Upper lobe of left lung (tissue), 4 donors: Measurements from ENCODE around the gene GALNT13.

Source experiments
- EP300 ChIP-seq, 4 donors: sonication (generic); formaldehyde crosslinking; IDR thresholded peaks; one replicate each; pipeline ENCODE4 v1.5.1; 2017; ENCODE audit warnings: antibody characterized with exemption in 4 of 4, control low read depth in 2 of 4
- POLR2A ChIP-seq, 4 donors: fragments of 450-650 bp; IDR thresholded peaks; one replicate each; pipeline ENCODE4 v1.5.1; 2016 to 2017; ENCODE audit warnings: antibody characterized with exemption in 4 of 4, mild to moderate bottlenecking in 2 of 4
- TF ChIP-seq, protein P1 (sequence below), 6 experiments: fragments of 450-650 bp in 4 of 6; fragments of 200-600 bp in 2 of 6; sonication (generic) in 2 of 6; IDR thresholded peaks; one replicate each; pipeline ENCODE4 v1.5.1; 2016 to 2019; ENCODE audit warnings: antibody characterized with exemption in 6 of 6

DNA sequence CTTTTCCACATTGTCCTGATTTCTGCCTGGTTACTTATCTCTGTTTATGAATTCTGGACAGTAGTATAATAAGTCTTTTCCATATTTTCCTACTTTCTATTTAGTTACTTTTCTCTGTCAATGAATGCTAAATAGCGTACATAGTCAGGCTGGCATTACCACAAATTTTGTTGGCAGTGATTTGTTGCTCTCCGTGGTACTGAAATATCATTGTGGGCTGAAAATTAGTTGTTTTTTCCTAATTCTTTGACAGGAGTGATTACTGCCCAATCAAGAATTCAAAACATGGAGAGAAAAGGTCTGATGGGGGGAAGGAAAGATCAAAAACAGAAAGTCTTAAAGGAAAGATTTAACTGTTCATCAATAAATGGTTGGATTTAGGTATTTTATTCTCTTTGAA, 7.7 kb upstream of the GALNT13 start:
- TF ChIP-seq, protein P1, sequence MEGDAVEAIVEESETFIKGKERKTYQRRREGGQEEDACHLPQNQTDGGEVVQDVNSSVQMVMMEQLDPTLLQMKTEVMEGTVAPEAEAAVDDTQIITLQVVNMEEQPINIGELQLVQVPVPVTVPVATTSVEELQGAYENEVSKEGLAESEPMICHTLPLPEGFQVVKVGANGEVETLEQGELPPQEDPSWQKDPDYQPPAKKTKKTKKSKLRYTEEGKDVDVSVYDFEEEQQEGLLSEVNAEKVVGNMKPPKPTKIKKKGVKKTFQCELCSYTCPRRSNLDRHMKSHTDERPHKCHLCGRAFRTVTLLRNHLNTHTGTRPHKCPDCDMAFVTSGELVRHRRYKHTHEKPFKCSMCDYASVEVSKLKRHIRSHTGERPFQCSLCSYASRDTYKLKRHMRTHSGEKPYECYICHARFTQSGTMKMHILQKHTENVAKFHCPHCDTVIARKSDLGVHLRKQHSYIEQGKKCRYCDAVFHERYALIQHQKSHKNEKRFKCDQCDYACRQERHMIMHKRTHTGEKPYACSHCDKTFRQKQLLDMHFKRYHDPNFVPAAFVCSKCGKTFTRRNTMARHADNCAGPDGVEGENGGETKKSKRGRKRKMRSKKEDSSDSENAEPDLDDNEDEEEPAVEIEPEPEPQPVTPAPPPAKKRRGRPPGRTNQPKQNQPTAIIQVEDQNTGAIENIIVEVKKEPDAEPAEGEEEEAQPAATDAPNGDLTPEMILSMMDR (IDR thresholded peaks at IDR 0.05), result no peak
- TF ChIP-seq POLR2A (IDR thresholded peaks at IDR 0.05) (no peak), EP300 (IDR thresholded peaks at IDR 0.05) (no peak)
